ENCODE data around the gene ZNF534. TPM values are rescaled to one million over a fixed set of nuclear protein-coding genes. Genes with fewer than 3 reads are reported as not detected.

ZNF534 gene
- total and polyA plus RNA-seq, 9 of the 15 experiments (the other 6 are each of a cell fraction or from before 2014, with no cell fraction given): 0.08 to 0.33 (median 0.22) TPM; not detected in 1

- H3K4me1 ChIP-seq (replicated peaks in 1 of 2; ENCODE audit: control insufficient read depth in 2 of 2, insufficient read depth in 2 of 2, low read length in 2 of 2): peaks cover 0 to 4% of the 10 kb centered on the region in 2 experiments; a peak in 1 of 5 replicates
- H3K9me3 ChIP-seq (replicated peaks; ENCODE audit: control insufficient read depth, insufficient read depth, low read depth, low read length): peaks cover 4% of the 10 kb centered on the region
- 15% methylated on average over 42 of the region's 48 CpGs for WGBS (ENCODE audit: insufficient coverage, low coverage, missing lambda C conversion rate)
- no peak within 1 kb of the TSS for H3K27ac ChIP-seq (ENCODE audit: extremely low read depth, low read depth, low read length)
- H3K27me3 ChIP-seq (ENCODE audit: control insufficient read depth in 2 of 2, insufficient read depth in 2 of 2, low read length in 2 of 2): no peaks in the 10 kb centered on the region
- intact Hi-C loops (cut with micrococcal nuclease): no loop called here
- peak within 1 kb of the TSS; percentile 36 for H3K4me3 ChIP-seq
- no peaks in the 10 kb centered on the region for H3K9me1 ChIP-seq (ENCODE audit: control insufficient read depth, insufficient read depth, low read length)
- no peaks in the 10 kb centered on the region for H4K20me1 ChIP-seq (replicated peaks; ENCODE audit: control insufficient read depth, insufficient read depth, low read length)
- no peak for FAIRE-seq
- H3K9ac ChIP-seq (ENCODE audit: insufficient read depth in 1 of 2, low read depth in 2 of 2, low read length in 2 of 2): no peak within 1 kb of the TSS
- peak within 1 kb of the TSS; percentile 59 for H2AFZ ChIP-seq (ENCODE audit: low read depth, low read length)
- in situ Hi-C loops (cut with MboI): no loop called here
- CTCF ChIA-PET (ENCODE audit: low intra/inter-chr PET ratio): no interaction called here
- H3K79me2 ChIP-seq (ENCODE audit: control insufficient read depth, insufficient read depth, low read length): no peaks in the 10 kb centered on the region
- peak; percentile 51 to 64 (median 60) for DNase-seq (ENCODE audit: extremely low read depth in 1 of 4, low spot score in 3 of 4)
- no TSS peak for BruUV-seq (replicated peaks)
- peak within 1 kb of the TSS; percentile 62 for H3K4me2 ChIP-seq (ENCODE audit: insufficient read depth, low read length)
- H3K36me3 ChIP-seq (ENCODE audit: control insufficient read depth, insufficient read depth, low read length): no peaks in the 10 kb centered on the region
- peak; percentile 83 for ATAC-seq
- POLR2A ChIA-PET: no interaction called here
- TF ChIP-seq NR2C1 (IDR thresholded peaks at IDR 0.05) (peak; percentile 96), NR2C1 (tag; IDR thresholded peaks at IDR 0.05) (peak; percentile 97), CBX1 (IDR thresholded peaks at IDR 0.05; ENCODE audit: low read depth) (peak; percentile 73; the same call in 1 of the 2 replicates), THAP12 (CRISPR knock-in tag; IDR thresholded peaks at IDR 0.05) (no peak), CBX3 (IDR thresholded peaks at IDR 0.05; ENCODE audit: borderline replicate concordance in 1 of 2, low read length in 2 of 2) (no peak), XRCC4 (IDR thresholded peaks at IDR 0.05; ENCODE audit: extremely low read depth, insufficient read depth, insufficient read length) (no peak), GABPA (tag; conservative IDR thresholded peaks at IDR 0.05; ENCODE audit: low read depth) (peak; percentile 79), ZNF316 (IDR thresholded peaks at IDR 0.05) (no peak), ZBTB11 (CRISPR knock-in tag; IDR thresholded peaks at IDR 0.05) (peak in 1 of 3 experiments; percentile 22; a peak in 1 of 6 replicates), GABPB1 (CRISPR knock-in tag; IDR thresholded peaks at IDR 0.05) (peak; percentile 67; the same call in 1 of the 2 replicates), ELF1 (tag; IDR thresholded peaks at IDR 0.05) (peak; percentile 71), SRSF1 (IDR thresholded peaks at IDR 0.05; ENCODE audit: low read depth, low read length) (0 out of 2 replicates have a peak, but pooled peaks have one; percentile 34), SP1 (CRISPR knock-in tag; IDR thresholded peaks at IDR 0.05) (no peak)
Measured at GRCh38 chr19:52453324-52454094, 24.6 kb downstream of the ZNF534 start, which contains the start of gene ZNF578. ZNF578 (plus strand) TSS chr19:52453553; CDS start chr19:52501846, 48,293 bp downstream.
